ENCODE results near the gene RASEF.

The RASEF gene

DNA sequence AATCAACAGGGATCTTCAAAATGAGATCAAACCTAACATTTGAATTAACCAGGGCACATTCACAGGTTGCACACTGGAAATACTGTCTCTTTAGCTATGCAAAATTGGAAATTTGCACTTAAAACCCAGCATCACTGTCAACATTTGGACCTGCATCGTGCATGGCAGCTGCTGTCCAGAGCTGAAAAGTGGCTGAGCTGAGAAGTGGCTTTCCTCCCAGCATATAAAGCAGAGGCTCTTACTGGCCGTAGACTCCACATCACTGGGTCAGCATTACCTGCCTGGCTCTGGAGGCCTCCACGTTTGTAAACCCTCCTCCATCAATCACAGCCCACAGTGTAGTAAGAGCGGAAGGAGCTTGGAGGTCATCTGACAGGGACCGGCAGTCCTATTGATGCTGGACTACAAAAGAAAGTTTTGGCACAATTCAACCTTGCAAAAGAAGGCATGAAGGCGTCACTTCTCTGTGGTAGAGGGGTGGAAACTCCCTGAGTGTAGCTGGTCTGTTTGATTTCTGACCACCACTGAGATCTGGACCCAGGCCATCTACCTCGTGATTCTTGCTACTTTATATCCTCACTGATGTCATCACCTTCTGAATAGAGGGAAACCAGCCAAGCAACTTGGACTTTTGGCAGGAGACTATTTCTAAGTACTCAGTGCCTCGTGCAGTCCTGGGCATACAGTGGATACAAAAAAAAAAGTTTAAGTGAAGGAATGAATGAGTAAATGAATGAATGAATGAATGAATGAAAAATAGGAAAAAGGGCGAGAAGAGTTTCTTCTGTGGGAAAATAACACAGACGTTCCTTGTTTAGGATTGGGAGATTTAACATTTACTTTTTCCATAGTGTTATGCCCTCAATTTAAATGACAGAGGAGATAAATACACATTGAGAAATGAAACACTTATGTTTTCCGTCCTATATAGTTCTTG, 14.8 kb downstream of the RASEF start:
- no peak for DNase-seq

GRCh38 chr9:83043597-83043996, 19.3 kb downstream of the RASEF start:
- no peak for DNase-seq

DNA sequence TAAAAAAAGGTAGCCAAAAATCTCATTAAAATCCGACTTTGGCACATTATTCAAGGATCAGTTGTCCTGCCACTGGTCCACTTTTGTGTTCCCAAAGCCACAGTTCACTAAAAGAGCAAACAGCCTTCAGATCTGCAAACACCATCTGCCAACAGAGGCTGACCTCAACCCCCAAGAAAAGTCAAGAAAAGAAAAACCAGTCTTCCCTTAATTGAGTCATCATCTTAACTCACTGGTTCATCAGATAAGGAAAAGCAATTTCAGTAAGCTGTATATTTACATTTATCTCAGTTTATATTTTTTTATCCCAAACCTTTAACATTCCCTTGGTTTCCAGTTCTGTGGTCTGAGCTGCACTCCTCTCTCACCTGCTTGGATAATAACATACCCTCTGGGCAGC, 21.2 kb downstream of the RASEF start:
- DNase-seq = no peak

DNA sequence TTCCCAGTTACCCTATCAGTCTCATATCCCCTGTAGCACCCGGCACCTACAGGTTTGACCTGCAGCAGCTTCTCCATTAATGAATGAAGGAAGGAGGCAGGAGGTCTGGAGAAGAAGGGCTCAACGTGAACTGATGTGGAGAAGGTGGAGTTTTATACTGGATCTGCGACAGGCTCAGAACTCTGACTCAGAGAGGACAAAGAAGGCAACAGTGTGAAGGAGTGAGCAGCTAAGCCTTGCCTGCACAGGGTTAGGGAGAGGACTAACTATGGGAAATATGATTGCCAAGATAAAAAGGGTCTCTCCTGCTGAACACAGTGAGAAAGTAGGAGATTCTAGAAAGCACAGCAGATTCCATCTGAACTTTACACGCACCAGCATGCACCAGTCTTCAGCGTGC, 23.6 kb downstream of the RASEF start:
- DNase-seq = no peak

DNA sequence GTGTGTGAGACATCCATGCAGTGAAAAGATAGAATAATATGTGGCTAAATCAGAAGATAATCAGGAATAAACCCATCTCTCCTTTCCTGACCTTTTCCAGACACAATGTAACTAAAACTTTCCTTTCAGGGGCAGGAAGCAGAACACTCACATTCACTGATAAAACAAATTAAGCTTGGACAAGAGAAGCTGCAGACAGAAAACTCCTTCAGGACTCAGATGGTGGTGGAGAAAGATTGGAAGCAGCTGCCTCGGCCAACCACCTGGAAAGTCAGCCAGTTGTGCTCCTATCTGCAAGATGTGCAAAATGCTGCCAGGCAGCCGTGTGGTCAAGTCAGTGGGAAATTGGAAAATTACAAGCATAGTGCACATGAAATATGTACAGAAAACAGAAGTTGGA, 26.9 kb downstream of the RASEF start:
- DNase-seq = no peak

- no peak for DNase-seq
These were observed 27.8 kb downstream of the RASEF start for GRCh38 chr9:83035143-83035542.

DNA sequence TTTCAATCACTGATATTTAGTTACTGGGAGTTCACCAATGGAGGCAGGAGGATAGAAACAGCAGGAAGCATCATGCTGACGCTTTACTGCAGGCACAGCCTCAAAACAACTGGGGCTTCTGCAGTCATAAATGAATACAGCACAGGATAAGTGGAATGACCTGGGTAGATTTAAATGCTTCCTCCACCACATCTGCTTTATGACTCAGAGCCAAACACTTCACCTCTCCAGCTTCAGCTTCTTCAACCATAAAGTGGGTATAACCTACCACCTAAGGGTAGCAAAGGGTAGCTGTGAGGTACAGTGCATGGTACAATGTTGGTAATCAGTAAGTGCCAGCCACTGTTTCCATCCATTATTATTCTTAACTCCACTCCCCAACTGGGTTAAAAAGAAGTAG, 28.4 kb downstream of the RASEF start:
- DNase-seq = no peak

DNA sequence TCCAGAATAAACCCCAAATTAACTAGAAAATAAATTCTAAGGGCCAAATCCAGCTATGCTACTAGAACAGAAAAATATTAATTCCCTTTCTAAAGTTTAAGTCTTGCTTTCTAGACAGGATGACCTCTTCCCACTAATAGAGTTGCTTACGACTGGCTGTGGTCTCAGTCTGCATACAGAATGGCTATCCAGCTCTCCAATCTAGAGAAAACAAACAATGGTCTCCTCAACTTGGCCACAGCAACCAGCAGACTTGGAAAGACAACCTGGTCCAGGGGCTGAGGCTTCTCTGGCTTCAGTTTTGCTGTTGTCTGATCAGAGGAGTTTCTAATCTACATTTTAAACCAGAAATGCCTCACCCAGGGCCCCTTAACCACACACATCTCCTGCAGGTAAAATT, 28.9 kb downstream of the RASEF start:
- DNase-seq = no peak

- no peak for DNase-seq
These were observed 30.8 kb downstream of the RASEF start for GRCh38 chr9:83032065-83032625.

DNA sequence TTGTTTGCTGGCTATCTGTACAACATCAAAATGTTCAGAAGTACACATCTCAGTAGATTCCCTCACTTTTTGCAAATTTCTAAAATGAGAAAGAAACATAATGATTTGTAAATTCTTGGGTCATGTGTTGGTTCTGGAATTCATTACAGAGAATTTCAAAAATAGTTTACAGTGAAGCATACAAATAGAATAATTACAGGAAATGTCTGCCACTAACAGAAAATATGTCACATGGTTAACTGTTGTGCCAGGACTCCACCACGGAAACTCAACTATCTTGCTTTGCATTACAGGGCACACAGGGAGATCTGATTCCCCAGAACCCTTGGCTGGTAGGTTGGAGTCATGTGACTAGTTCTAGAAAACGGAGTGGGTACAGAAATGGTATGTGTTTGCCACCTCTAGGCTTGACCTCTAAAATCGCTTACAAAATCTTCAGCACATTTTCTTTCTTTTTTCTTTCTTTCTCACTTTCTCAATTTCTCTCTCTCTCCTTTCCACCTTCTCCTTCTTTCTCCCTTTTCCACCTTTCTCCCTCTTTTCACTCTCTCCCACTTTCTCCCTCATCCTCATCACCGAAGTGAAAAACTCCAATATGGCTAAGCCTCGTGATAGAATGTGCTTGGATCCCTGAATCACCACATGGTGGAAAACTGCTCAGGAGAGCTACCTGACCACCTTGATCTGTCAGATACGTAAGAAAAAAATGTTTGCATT, 32.4 kb downstream of the RASEF start:
- DNase-seq = no peak

- DNase-seq = no peak
These were observed 33.3 kb downstream of the RASEF start for GRCh38 chr9:83029531-83030137.

GRCh38 chr9:83027153-83027891, 35.6 kb downstream of the RASEF start:
- no peak for DNase-seq

DNA sequence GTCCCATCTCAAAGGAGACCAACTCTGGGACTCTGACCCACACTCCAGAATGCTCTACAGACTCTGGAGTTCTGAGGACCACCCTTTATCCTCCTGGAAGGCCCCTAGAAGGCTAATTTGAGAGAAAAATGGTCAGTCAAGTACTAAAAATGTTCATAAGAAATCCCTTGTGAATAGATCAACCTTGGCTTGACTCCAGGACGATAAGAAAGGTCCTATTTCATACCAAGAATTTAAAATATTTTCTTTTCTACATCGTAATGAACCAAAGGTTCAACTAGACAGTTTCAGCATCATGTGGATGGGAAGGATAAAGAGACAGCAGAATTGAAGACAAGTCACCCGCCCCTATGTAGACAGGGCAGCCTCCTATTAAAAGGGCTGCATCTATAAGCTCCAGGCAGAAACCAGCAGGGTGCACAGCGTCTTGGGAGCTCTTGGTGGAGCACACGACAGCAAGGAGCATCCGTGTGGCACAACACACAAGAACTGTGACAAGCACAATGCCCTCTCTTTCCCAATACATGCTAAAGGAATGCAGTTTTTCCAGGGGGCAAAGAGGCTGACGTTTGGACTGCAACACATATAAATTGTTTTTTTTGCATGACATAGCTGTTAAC, 38.3 kb downstream of the RASEF start:
- DNase-seq = no peak

GRCh38 chr9:83023151-83023550, 39.8 kb downstream of the RASEF start:
- DNase-seq = no peak

DNA sequence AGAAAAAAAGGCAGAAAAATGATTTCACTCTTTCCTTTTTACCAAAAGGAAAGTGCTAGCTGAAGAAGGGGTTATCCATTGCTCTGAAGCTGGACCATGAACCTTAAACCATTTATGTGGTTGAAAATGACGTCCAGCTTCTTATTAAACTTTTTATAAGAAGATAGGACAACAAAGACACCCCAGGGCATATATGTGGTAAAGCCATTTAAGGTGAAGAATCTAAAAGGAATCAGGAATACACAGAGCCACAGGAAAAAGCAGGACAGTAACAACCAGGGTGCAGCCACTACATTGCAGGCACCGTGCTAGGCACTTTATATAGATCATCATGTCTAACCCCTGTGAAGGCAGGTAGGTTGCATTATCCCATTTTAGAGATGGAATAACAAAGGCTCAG, 42.1 kb downstream of the RASEF start:
- no peak for DNase-seq

- no peak for DNase-seq
These were observed 42.6 kb downstream of the RASEF start for GRCh38 chr9:83020327-83020726.

- no peak for DNase-seq
These were observed 43.7 kb downstream of the RASEF start for GRCh38 chr9:83019246-83019645.

GRCh38 chr9:83015897-83016296, 47.0 kb downstream of the RASEF start:
- no peak for DNase-seq

GRCh38 chr9:83013867-83014605, 48.9 kb downstream of the RASEF start:
- DNase-seq = no peak

DNA sequence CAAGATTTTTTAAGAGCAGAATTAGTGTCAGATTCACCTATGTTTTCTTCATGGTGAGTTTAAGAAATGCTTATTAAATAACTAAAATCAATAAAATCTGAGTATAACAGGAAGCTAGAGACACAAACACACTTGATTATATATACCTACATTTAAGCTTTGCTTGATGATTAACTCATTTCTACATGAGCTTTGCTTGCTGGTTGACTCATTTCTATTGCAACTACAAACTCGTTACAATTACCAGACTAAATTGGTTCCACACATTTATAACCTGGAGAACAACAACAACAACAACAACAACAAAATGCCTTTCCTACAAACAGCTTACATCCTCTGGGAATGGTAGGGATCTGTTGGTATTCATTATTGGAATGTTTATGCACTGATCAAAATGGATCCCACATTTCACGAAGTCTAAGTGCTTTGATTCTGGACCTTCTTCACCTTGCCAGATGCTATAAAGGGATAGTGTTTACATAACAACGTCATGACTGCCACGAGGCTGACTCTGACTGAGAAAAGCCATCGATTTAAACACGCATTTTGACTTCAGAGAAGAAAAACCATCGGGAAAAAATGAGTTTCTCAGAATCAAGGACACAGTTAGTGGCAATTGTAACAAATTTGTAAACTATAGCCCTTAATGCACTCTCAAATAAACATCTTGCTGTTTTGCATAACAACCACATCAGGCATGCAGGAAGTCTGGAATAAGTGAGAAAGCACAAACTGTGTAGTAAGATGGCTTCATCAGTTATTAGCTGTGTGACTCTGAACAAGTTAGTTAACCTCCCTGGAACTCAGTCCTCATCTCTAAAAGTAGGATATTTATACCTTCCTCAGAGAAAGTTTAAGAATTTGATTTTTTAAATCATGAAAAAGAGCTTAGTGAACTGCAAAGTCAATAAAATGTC, 49.8 kb downstream of the RASEF start:
- no peak for DNase-seq

All from T-helper 1 cell (primary cell).